GM12878 (cell line): ENCODE measurements around the gene GRIK4. TPM values are rescaled to one million over a fixed set of nuclear protein-coding genes. Genes with fewer than 3 reads are reported as not detected.
A peak's percentile ranks its signal among the peaks of the same experiment; 100 is the strongest.

Source experiments
- ETV6 ChIP-seq, 2 experiments: fragments of 450-650 bp in 1 of 2; IDR thresholded peaks in 1 of 2; conservative IDR thresholded peaks in 1 of 2; 2 replicates each; pipeline ENCODE4 v1.6.1; 2014; ENCODE audit warnings: antibody characterized with exemption in 1 of 2, borderline replicate concordance in 1 of 2, low read depth in 1 of 2, mild to moderate bottlenecking in 1 of 2, moderate library complexity in 1 of 2
- IRF4 ChIP-seq: IDR thresholded peaks from 2 replicates; pipeline ENCODE4 v1.6.1; 2011; ENCODE audit warnings: low read depth, low read length
- JUNB ChIP-seq: IDR thresholded peaks from 2 replicates; pipeline ENCODE4 v1.6.1; 2016; ENCODE audit warnings: antibody characterized with exemption, mild to moderate bottlenecking
- KAT2A ChIP-seq: conservative IDR thresholded peaks from 2 replicates; pipeline ENCODE4 v1.6.1; 2011; ENCODE audit warnings: low read depth, low read length; ENCODE audit not compliant: control insufficient read depth
- MTA2 ChIP-seq: fragments of 450-650 bp; IDR thresholded peaks from 2 replicates; pipeline ENCODE4 v1.6.1; 2016; ENCODE audit warnings: low read depth, mild to moderate bottlenecking, moderate library complexity
- MXI1 ChIP-seq: fragments of 150-350 bp; IDR thresholded peaks from 2 replicates; pipeline ENCODE4 v1.6.1; 2011; ENCODE audit warnings: low read depth, mild to moderate bottlenecking, inconsistent platforms, low read length, improper control_type of control experiment
- NFIC ChIP-seq: IDR thresholded peaks from 2 replicates; pipeline ENCODE4 v1.6.1; 2012; ENCODE audit warnings: low read depth, mild to moderate bottlenecking, inconsistent platforms, low read length, moderate library complexity
- RAD51 ChIP-seq: fragments of 450-650 bp; IDR thresholded peaks from 2 replicates; pipeline ENCODE4 v1.6.1; 2016; ENCODE audit warnings: moderate library complexity, mild to moderate bottlenecking, inconsistent platforms
- RELA ChIP-seq: fragments of 450-650 bp; IDR thresholded peaks from 2 replicates; pipeline ENCODE4 v1.8.0; 2014; ENCODE audit warnings: borderline replicate concordance; ENCODE audit not compliant: partially characterized antibody
- RUNX3 ChIP-seq: IDR thresholded peaks from 2 replicates; pipeline ENCODE4 v1.6.1; 2012; ENCODE audit warnings: low read length, inconsistent platforms
- SMAD5 ChIP-seq: IDR thresholded peaks from 2 replicates; pipeline ENCODE4 v1.6.1; 2016; ENCODE audit warnings: antibody characterized with exemption, low read depth
- SP1 ChIP-seq: IDR thresholded peaks from one replicate; pipeline ENCODE4 v1.6.1; 2011; ENCODE audit warnings: low read depth, low read length
- ZNF217 ChIP-seq: fragments of 450-650 bp; IDR thresholded peaks from 2 replicates; pipeline ENCODE4 v1.6.1; 2017; ENCODE audit warnings: antibody characterized with exemption, mild to moderate bottlenecking
- polyA plus RNA-seq, 11 experiments: library from polyadenylated mRNA; depleted of rRNA in 4 of 11; unstranded in 6 of 11; stranded (reverse) in 5 of 11; fragments of >200 nt; fragmentation: Nextera tagmentation in 4 of 11; fragmentation: Illumina TruSeq in 1 of 11; extraction: Ambion mirVana in 4 of 11; extraction: Trizol in 1 of 11; gene quantifications; 1 replicate in 1 of 11; 2 replicates in 10 of 11; pipeline versions ENCODE4 v1.2.1 to v1.2.3, GENCODE V29; 2011 to 2016; ENCODE audit warnings: inconsistent platforms in 2 of 11, missing spikeins in 2 of 11, low read depth in 1 of 11
- total RNA-seq, 4 experiments: library from RNA; depleted of rRNA in 3 of 4; stranded (reverse); fragments of >200 nt in 3 of 4; fragmentation: Illumina TruSeq in 1 of 4; extraction: Trizol in 1 of 4; gene quantifications; 2 replicates each; pipeline versions ENCODE4 v1.2.1 to v1.2.3, GENCODE V29; 2013 to 2021
- TF ChIP-seq, protein P1 (sequence below): fragments of 450-650 bp; IDR thresholded peaks from 2 replicates; pipeline ENCODE4 v1.6.1; 2017; ENCODE audit warnings: antibody characterized with exemption, mild to moderate bottlenecking, moderate library complexity
- TF ChIP-seq, protein P2 (sequence below): IDR thresholded peaks from 2 replicates; pipeline ENCODE4 v1.6.1; 2011; ENCODE audit warnings: mild to moderate bottlenecking, low read depth, low read length, moderate library complexity; ENCODE audit not compliant: insufficient replicate concordance
- TF ChIP-seq, protein P3 (sequence below): fragments of 450-650 bp; formaldehyde crosslinking; IDR thresholded peaks from 2 replicates; pipeline ENCODE4 v1.4.0; 2020; ENCODE audit warnings: mild to moderate bottlenecking, moderate library complexity
- TF ChIP-seq, protein P4 (sequence below): fragments of 450-650 bp; IDR thresholded peaks from 2 replicates; pipeline ENCODE4 v1.6.1; 2016; ENCODE audit warnings: mild to moderate bottlenecking, moderate library complexity, borderline replicate concordance
- TF ChIP-seq, protein P5 (sequence below): fragments of 450-650 bp; IDR thresholded peaks from 2 replicates; pipeline ENCODE4 v1.6.1; 2016; ENCODE audit warnings: mild to moderate bottlenecking

GRIK4 gene
- total and polyA plus RNA-seq, 10 of the 15 experiments (the other 5 are each of a cell fraction or from before 2014, with no cell fraction given) = 0.33 to 3.6 (median 0.72) TPM

DNA sequence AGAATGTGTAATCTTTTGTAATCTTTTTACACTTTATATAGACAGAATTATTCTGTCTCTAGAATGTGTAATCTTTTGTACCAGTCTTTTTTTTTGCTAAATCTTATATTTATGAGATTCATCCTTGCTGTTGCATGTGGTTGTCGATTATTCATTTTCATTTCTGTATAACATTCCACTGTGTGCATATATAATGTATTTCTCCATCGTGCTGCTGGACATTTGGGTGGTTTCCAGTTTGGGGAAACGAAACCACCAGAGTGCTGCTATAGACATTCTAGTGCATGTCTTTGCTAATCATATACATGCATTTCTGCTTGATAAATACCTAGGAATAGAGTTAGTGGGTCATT is 146.5 kb downstream of the GRIK4 start (continued):
- TF ChIP-seq, protein P1, sequence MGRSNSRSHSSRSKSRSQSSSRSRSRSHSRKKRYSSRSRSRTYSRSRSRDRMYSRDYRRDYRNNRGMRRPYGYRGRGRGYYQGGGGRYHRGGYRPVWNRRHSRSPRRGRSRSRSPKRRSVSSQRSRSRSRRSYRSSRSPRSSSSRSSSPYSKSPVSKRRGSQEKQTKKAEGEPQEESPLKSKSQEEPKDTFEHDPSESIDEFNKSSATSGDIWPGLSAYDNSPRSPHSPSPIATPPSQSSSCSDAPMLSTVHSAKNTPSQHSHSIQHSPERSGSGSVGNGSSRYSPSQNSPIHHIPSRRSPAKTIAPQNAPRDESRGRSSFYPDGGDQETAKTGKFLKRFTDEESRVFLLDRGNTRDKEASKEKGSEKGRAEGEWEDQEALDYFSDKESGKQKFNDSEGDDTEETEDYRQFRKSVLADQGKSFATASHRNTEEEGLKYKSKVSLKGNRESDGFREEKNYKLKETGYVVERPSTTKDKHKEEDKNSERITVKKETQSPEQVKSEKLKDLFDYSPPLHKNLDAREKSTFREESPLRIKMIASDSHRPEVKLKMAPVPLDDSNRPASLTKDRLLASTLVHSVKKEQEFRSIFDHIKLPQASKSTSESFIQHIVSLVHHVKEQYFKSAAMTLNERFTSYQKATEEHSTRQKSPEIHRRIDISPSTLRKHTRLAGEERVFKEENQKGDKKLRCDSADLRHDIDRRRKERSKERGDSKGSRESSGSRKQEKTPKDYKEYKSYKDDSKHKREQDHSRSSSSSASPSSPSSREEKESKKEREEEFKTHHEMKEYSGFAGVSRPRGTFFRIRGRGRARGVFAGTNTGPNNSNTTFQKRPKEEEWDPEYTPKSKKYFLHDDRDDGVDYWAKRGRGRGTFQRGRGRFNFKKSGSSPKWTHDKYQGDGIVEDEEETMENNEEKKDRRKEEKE = no peak
- TF ChIP-seq NFIC (peak; percentile 74; the same call in 1 of the 2 replicates), MTA2 (peak; percentile 47), JUNB (no peak), SMAD5 (no peak), ETV6 (conservative IDR thresholded peaks at IDR 0.05 in 1 of 2, IDR thresholded peaks at IDR 0.05 in 1 of 2; ENCODE audit: borderline replicate concordance in 1 of 2, low read depth in 1 of 2) (0 out of 4 replicates have a peak, but pooled peaks of 1 of the 2 experiments have one; percentile 23), ZNF217 (no peak), RAD51 (no peak), KAT2A (no peak), RELA (peak; percentile 14), IRF4 (peak; percentile 62; the same call in 1 of the 2 replicates), RUNX3 (peak; percentile 64), MXI1 (no peak), SP1 (no peak)
- TF ChIP-seq, protein P2, sequence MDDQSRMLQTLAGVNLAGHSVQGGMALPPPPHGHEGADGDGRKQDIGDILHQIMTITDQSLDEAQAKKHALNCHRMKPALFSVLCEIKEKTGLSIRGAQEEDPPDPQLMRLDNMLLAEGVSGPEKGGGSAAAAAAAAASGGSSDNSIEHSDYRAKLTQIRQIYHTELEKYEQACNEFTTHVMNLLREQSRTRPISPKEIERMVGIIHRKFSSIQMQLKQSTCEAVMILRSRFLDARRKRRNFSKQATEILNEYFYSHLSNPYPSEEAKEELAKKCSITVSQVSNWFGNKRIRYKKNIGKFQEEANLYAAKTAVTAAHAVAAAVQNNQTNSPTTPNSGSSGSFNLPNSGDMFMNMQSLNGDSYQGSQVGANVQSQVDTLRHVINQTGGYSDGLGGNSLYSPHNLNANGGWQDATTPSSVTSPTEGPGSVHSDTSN = no peak
- TF ChIP-seq, protein P3, sequence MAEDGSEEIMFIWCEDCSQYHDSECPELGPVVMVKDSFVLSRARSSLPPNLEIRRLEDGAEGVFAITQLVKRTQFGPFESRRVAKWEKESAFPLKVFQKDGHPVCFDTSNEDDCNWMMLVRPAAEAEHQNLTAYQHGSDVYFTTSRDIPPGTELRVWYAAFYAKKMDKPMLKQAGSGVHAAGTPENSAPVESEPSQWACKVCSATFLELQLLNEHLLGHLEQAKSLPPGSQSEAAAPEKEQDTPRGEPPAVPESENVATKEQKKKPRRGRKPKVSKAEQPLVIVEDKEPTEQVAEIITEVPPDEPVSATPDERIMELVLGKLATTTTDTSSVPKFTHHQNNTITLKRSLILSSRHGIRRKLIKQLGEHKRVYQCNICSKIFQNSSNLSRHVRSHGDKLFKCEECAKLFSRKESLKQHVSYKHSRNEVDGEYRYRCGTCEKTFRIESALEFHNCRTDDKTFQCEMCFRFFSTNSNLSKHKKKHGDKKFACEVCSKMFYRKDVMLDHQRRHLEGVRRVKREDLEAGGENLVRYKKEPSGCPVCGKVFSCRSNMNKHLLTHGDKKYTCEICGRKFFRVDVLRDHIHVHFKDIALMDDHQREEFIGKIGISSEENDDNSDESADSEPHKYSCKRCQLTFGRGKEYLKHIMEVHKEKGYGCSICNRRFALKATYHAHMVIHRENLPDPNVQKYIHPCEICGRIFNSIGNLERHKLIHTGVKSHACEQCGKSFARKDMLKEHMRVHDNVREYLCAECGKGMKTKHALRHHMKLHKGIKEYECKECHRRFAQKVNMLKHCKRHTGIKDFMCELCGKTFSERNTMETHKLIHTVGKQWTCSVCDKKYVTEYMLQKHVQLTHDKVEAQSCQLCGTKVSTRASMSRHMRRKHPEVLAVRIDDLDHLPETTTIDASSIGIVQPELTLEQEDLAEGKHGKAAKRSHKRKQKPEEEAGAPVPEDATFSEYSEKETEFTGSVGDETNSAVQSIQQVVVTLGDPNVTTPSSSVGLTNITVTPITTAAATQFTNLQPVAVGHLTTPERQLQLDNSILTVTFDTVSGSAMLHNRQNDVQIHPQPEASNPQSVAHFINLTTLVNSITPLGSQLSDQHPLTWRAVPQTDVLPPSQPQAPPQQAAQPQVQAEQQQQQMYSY = no peak
- TF ChIP-seq, protein P4, sequence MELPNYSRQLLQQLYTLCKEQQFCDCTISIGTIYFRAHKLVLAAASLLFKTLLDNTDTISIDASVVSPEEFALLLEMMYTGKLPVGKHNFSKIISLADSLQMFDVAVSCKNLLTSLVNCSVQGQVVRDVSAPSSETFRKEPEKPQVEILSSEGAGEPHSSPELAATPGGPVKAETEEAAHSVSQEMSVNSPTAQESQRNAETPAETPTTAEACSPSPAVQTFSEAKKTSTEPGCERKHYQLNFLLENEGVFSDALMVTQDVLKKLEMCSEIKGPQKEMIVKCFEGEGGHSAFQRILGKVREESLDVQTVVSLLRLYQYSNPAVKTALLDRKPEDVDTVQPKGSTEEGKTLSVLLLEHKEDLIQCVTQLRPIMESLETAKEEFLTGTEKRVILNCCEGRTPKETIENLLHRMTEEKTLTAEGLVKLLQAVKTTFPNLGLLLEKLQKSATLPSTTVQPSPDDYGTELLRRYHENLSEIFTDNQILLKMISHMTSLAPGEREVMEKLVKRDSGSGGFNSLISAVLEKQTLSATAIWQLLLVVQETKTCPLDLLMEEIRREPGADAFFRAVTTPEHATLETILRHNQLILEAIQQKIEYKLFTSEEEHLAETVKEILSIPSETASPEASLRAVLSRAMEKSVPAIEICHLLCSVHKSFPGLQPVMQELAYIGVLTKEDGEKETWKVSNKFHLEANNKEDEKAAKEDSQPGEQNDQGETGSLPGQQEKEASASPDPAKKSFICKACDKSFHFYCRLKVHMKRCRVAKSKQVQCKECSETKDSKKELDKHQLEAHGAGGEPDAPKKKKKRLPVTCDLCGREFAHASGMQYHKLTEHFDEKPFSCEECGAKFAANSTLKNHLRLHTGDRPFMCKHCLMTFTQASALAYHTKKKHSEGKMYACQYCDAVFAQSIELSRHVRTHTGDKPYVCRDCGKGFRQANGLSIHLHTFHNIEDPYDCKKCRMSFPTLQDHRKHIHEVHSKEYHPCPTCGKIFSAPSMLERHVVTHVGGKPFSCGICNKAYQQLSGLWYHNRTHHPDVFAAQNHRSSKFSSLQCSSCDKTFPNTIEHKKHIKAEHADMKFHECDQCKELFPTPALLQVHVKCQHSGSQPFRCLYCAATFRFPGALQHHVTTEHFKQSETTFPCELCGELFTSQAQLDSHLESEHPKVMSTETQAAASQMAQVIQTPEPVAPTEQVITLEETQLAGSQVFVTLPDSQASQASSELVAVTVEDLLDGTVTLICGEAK = no peak
- TF ChIP-seq, protein P5, sequence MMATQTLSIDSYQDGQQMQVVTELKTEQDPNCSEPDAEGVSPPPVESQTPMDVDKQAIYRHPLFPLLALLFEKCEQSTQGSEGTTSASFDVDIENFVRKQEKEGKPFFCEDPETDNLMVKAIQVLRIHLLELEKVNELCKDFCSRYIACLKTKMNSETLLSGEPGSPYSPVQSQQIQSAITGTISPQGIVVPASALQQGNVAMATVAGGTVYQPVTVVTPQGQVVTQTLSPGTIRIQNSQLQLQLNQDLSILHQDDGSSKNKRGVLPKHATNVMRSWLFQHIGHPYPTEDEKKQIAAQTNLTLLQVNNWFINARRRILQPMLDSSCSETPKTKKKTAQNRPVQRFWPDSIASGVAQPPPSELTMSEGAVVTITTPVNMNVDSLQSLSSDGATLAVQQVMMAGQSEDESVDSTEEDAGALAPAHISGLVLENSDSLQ = no peak
